K562 (cell line): ENCODE measurements around the gene RGS6. TPM values are rescaled to one million over a fixed set of nuclear protein-coding genes. Genes with fewer than 3 reads are reported as not detected.

Experiments used
- ATAC-seq: fragments of 200-7000 bp; cut with Tn5 transposase; 3 replicates; pipeline ENCODE4 v1.9.1; 2020; ENCODE audit warnings: moderate library complexity
- BruUV-seq: library from RNA; stranded (reverse); fragments of 400-500 nt; replicated peaks from 2 replicates; lab custom pipeline; 2021; lab: Mats Ljungman, UMichigan
- CTCF ChIA-PET: fragments of 300-600 bp; formaldehyde crosslinking; extraction: SDS; loops from one replicate; lab custom pipeline; 2021; ENCODE audit warnings: low intra/inter-chr PET ratio; lab: Yijun Ruan, JAX
- POLR2A ChIA-PET: fragments of 300-600, 350-650 bp; sonication (Branson Sonifier 250); formaldehyde crosslinking; extraction: SDS; loops from one replicate; lab custom pipeline; 2021; ENCODE audit warnings: antibody characterized with exemption, inconsistent platforms; lab: Yijun Ruan, JAX
- DNase-seq, 4 experiments: peaks; one replicate each; pipeline versions ENCODE4 v3.0.0 to v3.0.0-alpha.2; 2011 to 2018; ENCODE audit warnings: low spot score in 3 of 4, mixed read lengths in 3 of 4; ENCODE audit errors: extremely low read depth in 1 of 4
- FAIRE-seq: peaks from 2 replicates; lab custom pipeline; 2011; peaks lifted over from hg19 to GRCh38; lab: Jason Lieb, UNC
- H2AFZ ChIP-seq: 2 replicates; pipeline ENCODE4 v1.6.0; 2011; ENCODE audit warnings: low read depth, low read length, control low read depth, inconsistent platforms
- H3K27ac ChIP-seq: fragments of 200-600 bp; 3 replicates; pipeline ENCODE4 v1.8.0; 2011; ENCODE audit warnings: low read depth, mild to moderate bottlenecking, control low read depth, inconsistent platforms, low read length, moderate library complexity, mixed read lengths; ENCODE audit errors: extremely low read depth
- H3K27me3 ChIP-seq, 2 experiments: fragments of 300-600 bp in 1 of 2; 2 replicates in 1 of 2; 3 replicates in 1 of 2; pipeline versions ENCODE4 v1.6.0 to v1.8.0; 2011; ENCODE audit warnings: inconsistent platforms in 2 of 2, low read length in 2 of 2, mild to moderate bottlenecking in 1 of 2, mixed read lengths in 1 of 2, moderate library complexity in 1 of 2; ENCODE audit not compliant: control insufficient read depth in 2 of 2, insufficient read depth in 2 of 2
- H3K36me3 ChIP-seq: fragments of 300-600 bp; 3 replicates; pipeline ENCODE4 v1.8.0; 2011; ENCODE audit warnings: mild to moderate bottlenecking, low read length, inconsistent platforms; ENCODE audit not compliant: control insufficient read depth, insufficient read depth
- H3K4me1 ChIP-seq, 2 experiments: fragments of 200-600 bp in 1 of 2; replicated peaks in 1 of 2; 2 replicates in 1 of 2; 3 replicates in 1 of 2; pipeline versions ENCODE4 v1.5.1 to v1.8.0; 2011; ENCODE audit warnings: inconsistent platforms in 2 of 2, low read length in 2 of 2, mild to moderate bottlenecking in 1 of 2, mixed read lengths in 1 of 2, moderate library complexity in 1 of 2; ENCODE audit not compliant: control insufficient read depth in 2 of 2, insufficient read depth in 2 of 2
- H3K4me2 ChIP-seq: 2 replicates; pipeline ENCODE4 v1.6.1; 2011; ENCODE audit warnings: low read length, control low read depth, inconsistent platforms, mixed read lengths; ENCODE audit not compliant: insufficient read depth
- H3K4me3 ChIP-seq: fragments of 200-600 bp; sonication (generic), shearing (Covaris generic); 2 replicates; pipeline ENCODE4 v1.5.1; 2016; ENCODE audit warnings: control low read depth, inconsistent platforms
- H3K79me2 ChIP-seq: fragments of 200-600 bp; 3 replicates; pipeline ENCODE4 v1.8.0; 2011; ENCODE audit warnings: low read length, inconsistent platforms; ENCODE audit not compliant: control insufficient read depth, insufficient read depth
- H3K9ac ChIP-seq, 2 experiments: 2 replicates each; pipeline versions ENCODE4 v1.6.0 to v1.6.1; 2011; ENCODE audit warnings: low read depth in 2 of 2, low read length in 2 of 2, control low read depth in 1 of 2, inconsistent platforms in 1 of 2, mild to moderate bottlenecking in 1 of 2, mixed read lengths in 1 of 2; ENCODE audit not compliant: insufficient read depth in 1 of 2
- H3K9me1 ChIP-seq: one replicate; pipeline ENCODE4 v1.6.0; 2011; ENCODE audit warnings: inconsistent platforms, mild to moderate bottlenecking, low read length, moderate library complexity; ENCODE audit not compliant: control insufficient read depth, insufficient read depth
- H3K9me3 ChIP-seq: replicated peaks from 2 replicates; pipeline ENCODE4 v1.5.1; 2011; ENCODE audit warnings: low read depth, low read length, inconsistent platforms; ENCODE audit not compliant: control insufficient read depth, insufficient read depth
- H4K20me1 ChIP-seq: replicated peaks from 2 replicates; pipeline ENCODE4 v1.6.1; 2011; ENCODE audit warnings: low read length, inconsistent platforms, mixed read lengths; ENCODE audit not compliant: control insufficient read depth, insufficient read depth
- ARHGAP35 ChIP-seq: fragments of 450-650 bp; IDR thresholded peaks from 2 replicates; pipeline ENCODE4 v1.6.1; 2018; ENCODE audit not compliant: partially characterized antibody
- BHLHE40 ChIP-seq: IDR thresholded peaks from 2 replicates; pipeline ENCODE4 v1.6.1; 2011; ENCODE audit warnings: low read length, improper control_type of control experiment
- BRF2 ChIP-seq: IDR thresholded peaks from 3 replicates; pipeline ENCODE4 v1.6.1; 2011; ENCODE audit warnings: borderline replicate concordance, mild to moderate bottlenecking; ENCODE audit not compliant: insufficient read length, insufficient read depth
- E2F1 ChIP-seq: sonication (generic); formaldehyde crosslinking; IDR thresholded peaks from 2 replicates; pipeline ENCODE4 v1.8.1; 2023; ENCODE audit warnings: mild to moderate bottlenecking, missing genetic modification reagents, moderate library complexity
- EP300 ChIP-seq: IDR thresholded peaks from 2 replicates; pipeline ENCODE4 v1.6.1; 2012; ENCODE audit warnings: low read length, improper control_type of control experiment
- FOXJ2 ChIP-seq: fragments of 200-800 bp; sonication (Bioruptor generic); IDR thresholded peaks from 2 replicates; pipeline ENCODE4 v1.6.1; 2016; ENCODE audit warnings: missing genetic modification characterization, missing compliant biosample characterization
- IFI16 ChIP-seq: fragments of 250-450 bp; sonication (Bioruptor Pico); IDR thresholded peaks from 2 replicates; pipeline ENCODE4 v2.1.2; 2022; ENCODE audit warnings: mild to moderate bottlenecking, inconsistent platforms
- ILF3 ChIP-seq: fragments of 450-650 bp; IDR thresholded peaks from 2 replicates; pipeline ENCODE4 v1.6.1; 2018; ENCODE audit warnings: antibody characterized with exemption, mild to moderate bottlenecking, moderate library complexity, borderline replicate concordance
- MXI1 ChIP-seq: IDR thresholded peaks from 2 replicates; pipeline ENCODE4 v1.6.1; 2011; ENCODE audit warnings: low read depth, mild to moderate bottlenecking, improper control_type of control experiment, low read length
- POLR2H ChIP-seq: IDR thresholded peaks from 2 replicates; pipeline ENCODE4 v1.6.1; 2016; ENCODE audit warnings: missing genetic modification characterization, low read depth, mild to moderate bottlenecking, control low read depth, missing compliant biosample characterization, moderate library complexity
- PTBP1 ChIP-seq: fragments of 200-400 bp; formaldehyde crosslinking; IDR thresholded peaks from 2 replicates; pipeline ENCODE4 v1.6.1; 2017; ENCODE audit warnings: low read depth, low read length
- RBM17 ChIP-seq: fragments of 200-400 bp; formaldehyde crosslinking; IDR thresholded peaks from 2 replicates; pipeline ENCODE4 v1.6.1; 2017; ENCODE audit warnings: low read depth, mild to moderate bottlenecking, low read length, borderline replicate concordance
- TGIF2 ChIP-seq: sonication (generic); formaldehyde crosslinking; IDR thresholded peaks from 2 replicates; pipeline ENCODE4 v1.8.1; 2022; ENCODE audit warnings: mild to moderate bottlenecking, missing genetic modification reagents, moderate library complexity
- ZFP1 ChIP-seq: fragments of 450-650 bp; formaldehyde crosslinking; IDR thresholded peaks from 2 replicates; pipeline ENCODE4 v1.4.0; 2020; ENCODE audit warnings: mild to moderate bottlenecking, mixed read lengths
- WGBS: fragments of 100-300 bp; shearing (Covaris generic); methylation state at CpG from one replicate; pipeline ENCODE4 v1.1.6; 2016; ENCODE audit warnings: low coverage, mixed read lengths; ENCODE audit not compliant: insufficient coverage; ENCODE audit errors: missing lambda C conversion rate; 5-methylcytosine and 5-hydroxymethylcytosine counted together
- in situ Hi-C: fragments of 300-500 bp; cut with MboI; formaldehyde crosslinking; loops from 4 replicates; pipeline ENCODE4 v1.15.0; 2018; ENCODE audit warnings: inconsistent platforms, mixed read lengths
- intact Hi-C: fragments of 100-400 bp; cut with micrococcal nuclease; formaldehyde crosslinking; loops from 2 replicates; pipeline ENCODE4 v1.14.2; 2022
- polyA plus RNA-seq, 8 experiments: library from polyadenylated mRNA; depleted of rRNA in 4 of 8; stranded (reverse) in 5 of 8; unstranded in 3 of 8; fragments of >200 nt; fragmentation: Nextera tagmentation in 2 of 8; fragmentation: Illumina TruSeq in 1 of 8; extraction: Ambion mirVana in 2 of 8; extraction: Trizol in 1 of 8; gene quantifications; 2 replicates each; pipeline versions ENCODE4 v1.2.1 to v1.2.3, GENCODE V29; 2011 to 2014; ENCODE audit warnings: inconsistent platforms in 1 of 8, missing spikeins in 1 of 8
- total RNA-seq, 7 experiments: library from RNA; depleted of rRNA in 6 of 7; stranded (reverse); fragments of >200 nt in 6 of 7; fragmentation: Illumina TruSeq in 2 of 7; extraction: Trizol in 2 of 7; gene quantifications; 2 replicates each; pipeline versions ENCODE4 v1.2.1 to v1.2.3, GENCODE V29; 2011 to 2021; ENCODE audit warnings: low replicate concordance in 1 of 7

RGS6 gene
- total and polyA plus RNA-seq, 9 of the 15 experiments (the other 6 are each of a cell fraction or from before 2014, with no cell fraction given) = not detected

- TF ChIP-seq BHLHE40 (no peak), ZFP1 (CRISPR knock-in tag) (no peak), RBM17 (no peak), PTBP1 (no peak), IFI16 (no peak), ILF3 (no peak), FOXJ2 (tag) (no peak), BRF2 (no peak), MXI1 (no peak), TGIF2 (no peak)
These were observed 671.9 kb downstream of the RGS6 start (continued) for GRCh38 chr14:72604133-72604532.

- DNase-seq = no peak
- no peak for FAIRE-seq
- no peaks in the 10 kb centered on the region for H3K36me3 ChIP-seq
- H3K9ac ChIP-seq = no peak overlapping the region
- no peaks in the 10 kb centered on the region for H4K20me1 ChIP-seq
- intact Hi-C loops = no loop called here
- H3K9me3 ChIP-seq = no peaks in the 10 kb centered on the region
- H3K4me3 ChIP-seq = no peak overlapping the region
- ChIA-PET POLR2A (no interaction called here), CTCF (no interaction called here)
- no peak overlapping the region for H3K27ac ChIP-seq
- no peaks in the 10 kb centered on the region for H3K9me1 ChIP-seq
- H2AFZ ChIP-seq = no peak overlapping the region
- BruUV-seq = no TSS peak
- no peak for ATAC-seq
- peaks cover 0 to 5% of the 10 kb centered on the region in 2 experiments; a peak in 1 of 5 replicates for H3K4me1 ChIP-seq
- WGBS = 0% methylated on average over 14 of the region's 18 CpGs
- peaks cover 8 to 39% of the 10 kb centered on the region in 2 experiments for H3K27me3 ChIP-seq
- H3K4me2 ChIP-seq = no peak overlapping the region
- H3K79me2 ChIP-seq = no peaks in the 10 kb centered on the region
- in situ Hi-C loops = no loop called here
- TF ChIP-seq E2F1 (CRISPR knock-in tag) (no peak), EP300 (no peak), ARHGAP35 (no peak), POLR2H (tag) (no peak)
These were observed 673.1 kb downstream of the RGS6 start for GRCh38 chr14:72605096-72605920.
